NCI-H446 (cell line): Measurements from ENCODE around the gene GOLGA8O.
"Not testable (repeated sequence)": the region's sequence is repeated elsewhere in the genome, so short reads cannot be mapped to it uniquely, and the experiment has no call there.

ENCODE experiments used
- DNase-seq, 2 experiments: peaks; one replicate each; lab custom pipeline; 2025; lab: John Stamatoyannopoulos, UW

Gene GOLGA8O, protein sequence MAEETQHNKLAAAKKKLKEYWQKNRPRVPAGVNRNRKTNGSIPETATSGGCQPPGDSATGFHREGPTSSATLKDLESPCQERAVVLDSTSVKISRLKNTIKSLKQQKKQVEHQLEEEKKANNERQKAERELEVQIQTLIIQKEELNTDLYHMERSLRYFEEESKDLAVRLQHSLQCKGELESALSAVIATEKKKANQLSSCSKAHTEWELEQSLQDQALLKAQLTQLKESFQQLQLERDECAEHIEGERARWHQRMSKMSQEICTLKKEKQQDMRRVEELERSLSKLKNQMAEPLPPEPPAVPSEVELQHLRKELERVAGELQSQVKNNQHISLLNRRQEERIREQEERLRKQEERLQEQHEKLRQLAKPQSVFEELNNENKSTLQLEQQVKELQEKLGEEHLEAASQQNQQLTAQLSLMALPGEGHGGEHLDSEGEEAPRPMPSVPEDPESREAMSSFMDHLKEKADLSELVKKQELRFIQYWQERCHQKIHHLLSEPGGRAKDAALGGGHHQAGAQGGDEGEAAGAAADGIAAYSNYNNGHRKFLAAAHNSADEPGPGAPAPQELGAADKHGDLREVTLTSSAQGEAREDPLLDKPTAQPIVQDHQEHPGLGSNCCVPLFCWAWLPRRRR

DNA sequence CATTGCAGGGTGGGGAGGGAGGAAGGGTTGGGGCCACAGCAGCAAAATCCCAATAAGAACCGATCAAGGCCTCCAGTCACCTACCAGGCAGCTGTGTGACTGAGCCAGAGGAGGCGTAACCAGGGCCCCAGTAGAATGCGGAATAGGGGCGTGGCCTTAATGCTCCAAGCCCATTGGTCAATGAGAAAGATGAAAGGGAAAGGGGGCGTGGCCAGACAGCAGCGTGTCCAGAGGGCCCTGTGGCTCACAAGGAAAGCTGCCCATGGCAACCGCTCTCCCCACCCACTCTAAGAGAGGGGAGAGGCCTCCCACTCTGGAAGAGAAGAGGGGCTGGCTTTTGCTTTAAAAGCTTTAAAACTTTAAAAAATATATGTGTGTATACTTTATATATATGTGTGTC lies at the start of gene GOLGA8O:
GOLGA8O (minus strand) TSS at position 101 of the 400 bp plus-strand sequence; CDS start at position 3, 98 bp downstream.
- not testable (repeated sequence) for DNase-seq

DNA sequence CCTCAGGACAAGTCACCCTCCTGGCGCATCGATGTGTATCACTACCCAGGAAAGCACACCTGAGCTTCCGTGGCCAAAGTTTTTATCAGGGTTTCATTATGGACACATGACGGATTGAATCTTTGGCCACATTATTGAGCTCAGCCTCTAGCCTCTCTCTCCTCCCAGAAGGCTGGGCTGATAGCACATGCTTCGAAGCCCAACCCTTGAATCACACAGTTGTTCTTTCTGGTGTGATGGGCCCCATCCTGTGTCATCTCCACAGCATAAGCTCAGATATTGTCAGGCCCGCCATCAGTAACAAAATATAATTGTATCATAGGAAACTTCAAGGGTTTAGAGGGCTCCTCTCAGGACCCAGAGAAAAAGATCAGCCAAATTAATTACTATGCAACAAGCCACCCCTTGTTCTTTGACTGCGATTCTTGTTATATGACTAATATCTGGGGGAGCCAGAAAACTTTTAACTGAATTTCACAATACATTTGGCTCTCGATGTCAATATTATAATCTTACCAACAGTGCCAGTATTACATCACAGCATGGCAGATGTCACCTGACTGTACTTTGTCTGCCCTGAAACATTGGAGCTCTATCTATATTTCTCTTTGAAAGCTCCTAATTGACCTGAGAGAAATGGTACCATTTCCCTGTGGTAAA lies 48.8 kb upstream of the GOLGA8O start:
- not testable (repeated sequence) for DNase-seq

DNA sequence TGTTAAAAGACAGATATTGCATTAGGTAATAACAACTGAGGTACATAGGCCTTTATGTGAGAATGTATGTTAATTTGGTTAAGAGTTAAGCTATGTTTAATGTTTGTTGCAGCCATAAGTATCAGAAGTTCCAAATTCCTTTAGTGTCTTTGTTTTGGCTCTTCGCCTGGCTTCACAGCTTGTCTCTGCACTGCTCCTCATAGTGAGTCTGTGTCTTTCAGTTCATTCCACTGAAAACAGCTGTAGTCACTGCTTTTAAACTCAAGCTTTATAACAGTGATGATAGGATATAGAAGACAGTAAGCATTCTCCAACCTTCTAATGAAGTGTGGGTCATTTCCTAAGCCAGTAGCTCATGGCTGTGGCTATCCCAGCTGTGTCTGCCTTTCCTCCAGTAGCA lies 47.5 kb upstream of the GOLGA8O start:
- not testable (repeated sequence) for DNase-seq

DNA sequence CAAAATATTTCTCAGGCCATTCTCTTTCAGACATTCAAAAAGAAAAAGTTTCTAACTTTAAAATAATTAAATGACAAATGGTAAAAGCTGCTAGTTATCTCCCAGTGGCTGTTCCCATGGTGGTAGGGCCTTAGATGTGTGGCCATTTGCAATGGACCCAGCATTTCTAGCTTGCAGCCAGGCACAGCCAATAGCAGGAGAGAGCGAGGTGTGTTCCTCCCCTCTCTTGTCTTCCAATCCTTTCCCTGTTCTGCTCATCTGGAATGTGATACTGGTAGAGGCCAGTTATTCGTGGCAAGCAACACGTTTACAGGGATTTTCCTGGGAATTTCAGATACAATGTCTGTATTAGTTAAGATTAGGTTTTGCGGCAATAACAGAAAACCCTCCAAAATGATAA lies 37.3 kb upstream of the GOLGA8O start:
- not testable (repeated sequence) for DNase-seq

DNA sequence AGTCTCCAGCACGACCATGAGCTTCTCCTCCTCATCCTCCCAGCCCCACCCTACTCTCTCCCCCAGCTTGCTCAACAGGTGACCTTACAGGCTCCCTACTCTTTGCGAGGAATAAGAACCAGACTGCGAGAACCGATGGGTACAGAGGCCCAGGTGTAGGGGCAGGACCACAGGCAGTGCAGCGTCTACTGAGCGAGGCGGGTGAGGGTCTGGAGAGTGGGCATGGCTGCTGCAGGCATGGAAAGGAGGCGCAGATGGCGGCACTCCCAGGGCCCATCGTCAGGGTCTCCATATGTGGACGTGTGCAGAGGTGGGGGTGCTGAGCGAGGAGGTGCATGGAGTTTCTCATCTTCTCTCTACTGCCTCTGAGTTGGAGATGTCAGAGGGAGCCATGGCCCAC lies 31.0 kb upstream of the GOLGA8O start:
- DNase-seq: not testable (repeated sequence)

DNA sequence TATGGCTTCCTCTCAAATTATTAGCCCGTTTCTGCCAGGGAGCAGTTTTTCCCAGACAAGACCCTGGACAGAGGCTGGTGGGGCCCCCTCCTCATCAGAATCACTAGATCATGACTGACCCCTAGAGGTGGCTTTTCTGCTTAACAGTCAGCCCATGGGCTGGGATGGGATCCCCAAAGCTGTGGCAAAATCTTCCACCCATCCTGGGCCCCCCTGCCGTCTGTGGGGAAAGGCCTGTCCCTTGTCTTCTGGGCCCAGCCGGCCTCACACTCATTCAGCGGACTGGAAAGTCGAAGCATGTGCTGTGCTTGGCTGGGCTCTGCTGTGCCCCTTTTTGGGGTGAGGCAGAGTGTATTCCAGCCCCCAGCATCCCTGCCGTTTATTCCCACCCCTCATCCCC lies 27.9 kb upstream of the GOLGA8O start:
- not testable (repeated sequence) for DNase-seq

DNA sequence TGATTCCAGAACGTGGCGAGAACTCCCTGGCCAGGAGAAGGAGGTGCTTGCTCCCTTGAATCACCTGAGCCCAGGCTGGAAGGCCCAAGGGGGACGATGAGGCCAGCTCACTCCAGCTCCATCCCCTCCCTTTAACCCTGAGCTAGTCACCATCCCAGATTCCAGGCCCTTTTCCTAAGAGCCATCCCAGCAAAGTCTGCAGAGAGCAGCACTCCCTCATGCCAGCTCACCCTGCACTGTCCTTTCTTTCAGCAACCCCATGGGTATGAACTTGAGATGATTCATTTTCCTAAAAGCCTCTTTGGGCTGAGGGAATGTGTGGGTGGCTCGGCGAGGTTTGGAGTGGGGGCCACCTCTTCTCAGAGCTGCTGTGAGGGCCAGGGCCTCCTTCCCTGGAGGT lies 26.2 kb upstream of the GOLGA8O start:
- DNase-seq: not testable (repeated sequence)

DNA sequence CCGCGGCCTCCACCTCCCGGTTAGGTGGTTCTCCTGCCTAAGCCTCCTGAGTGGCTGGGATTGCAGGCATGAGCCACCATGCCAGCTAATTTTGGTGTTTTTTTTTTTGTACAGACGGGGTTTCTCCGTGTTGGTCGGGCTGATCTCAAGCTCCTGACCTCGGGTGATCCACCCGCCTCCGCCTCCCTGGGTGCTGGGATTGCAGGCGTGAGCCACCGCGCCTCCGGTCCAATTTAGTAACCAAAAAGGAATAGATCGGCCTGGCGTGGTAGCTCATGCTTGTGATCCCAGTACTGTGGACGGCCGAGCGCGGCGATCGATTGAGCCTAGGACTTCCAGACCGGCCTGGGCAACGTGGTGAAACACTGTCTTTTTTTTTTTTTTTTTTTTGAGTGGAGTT lies 12.6 kb upstream of the GOLGA8O start:
- not testable (repeated sequence) for DNase-seq

DNA sequence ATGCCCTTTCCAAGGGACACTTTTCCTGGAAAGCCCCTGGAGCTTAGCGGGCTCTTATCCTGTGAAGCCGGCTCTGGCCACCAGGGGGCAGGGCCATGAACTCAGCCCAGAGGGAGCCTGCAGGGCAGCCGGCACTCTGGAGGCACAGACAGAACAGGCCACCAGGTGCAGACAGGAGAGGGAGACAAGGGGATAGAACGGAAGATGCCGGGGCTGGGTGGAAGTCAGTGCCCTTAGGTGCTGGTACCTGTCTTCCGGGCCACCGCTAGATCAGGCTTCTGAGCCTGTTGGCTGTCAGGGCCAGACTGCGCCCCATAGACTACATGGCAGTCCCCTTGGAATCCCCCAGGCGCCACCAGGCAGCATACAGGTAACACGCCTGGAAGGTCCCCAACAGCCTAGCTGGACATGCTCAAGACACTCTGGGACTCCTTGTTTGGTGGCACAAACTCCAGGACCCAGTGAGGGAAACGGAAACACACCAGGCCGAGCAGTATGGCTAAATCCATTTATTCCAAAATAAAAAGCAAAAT lies 14.9 kb downstream of the GOLGA8O start:
- DNase-seq: not testable (repeated sequence)

DNA sequence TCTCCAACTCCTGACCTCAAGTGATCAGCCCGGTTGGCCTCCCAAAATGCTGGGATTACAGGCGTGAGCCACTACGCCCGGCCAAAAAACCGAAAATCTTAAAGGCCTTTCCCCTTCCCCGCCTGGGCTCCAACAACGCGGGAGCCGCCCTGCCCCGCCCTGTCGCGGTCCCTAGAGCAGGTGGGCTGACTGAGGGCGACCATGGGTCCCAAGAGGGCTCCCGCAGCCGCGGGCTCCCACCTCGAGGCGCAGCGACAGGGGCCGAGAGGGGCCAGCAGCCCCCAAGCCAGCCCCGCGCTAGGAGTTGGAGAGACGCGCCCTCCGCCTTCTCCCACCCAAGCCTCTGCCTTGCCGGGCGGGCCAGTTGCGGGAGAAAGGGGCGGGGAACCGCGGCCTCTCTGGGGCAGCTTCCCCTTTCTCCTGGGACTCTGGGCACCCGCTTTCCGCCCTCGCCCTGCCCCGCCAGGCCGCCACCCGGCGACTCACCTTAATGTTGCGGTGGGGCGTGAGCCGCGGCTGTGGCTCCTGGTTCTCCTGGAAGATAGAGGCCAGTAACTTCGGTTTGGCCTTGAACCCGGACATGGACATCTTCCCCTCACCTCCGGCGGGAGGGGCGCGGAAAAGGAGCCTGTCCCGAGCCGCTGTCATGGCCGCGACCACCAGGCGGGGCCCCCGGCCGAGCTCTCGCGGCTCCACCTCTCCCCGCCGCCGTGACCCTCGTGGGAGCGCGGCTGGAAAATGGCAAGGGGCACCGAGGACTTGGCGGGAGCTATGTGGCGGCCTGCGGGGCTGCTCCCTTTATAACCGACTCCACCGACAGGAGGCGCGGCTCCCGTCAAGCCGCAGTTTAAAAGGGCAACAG lies 21.1 kb downstream of the GOLGA8O start:
- not testable (repeated sequence) for DNase-seq

DNA sequence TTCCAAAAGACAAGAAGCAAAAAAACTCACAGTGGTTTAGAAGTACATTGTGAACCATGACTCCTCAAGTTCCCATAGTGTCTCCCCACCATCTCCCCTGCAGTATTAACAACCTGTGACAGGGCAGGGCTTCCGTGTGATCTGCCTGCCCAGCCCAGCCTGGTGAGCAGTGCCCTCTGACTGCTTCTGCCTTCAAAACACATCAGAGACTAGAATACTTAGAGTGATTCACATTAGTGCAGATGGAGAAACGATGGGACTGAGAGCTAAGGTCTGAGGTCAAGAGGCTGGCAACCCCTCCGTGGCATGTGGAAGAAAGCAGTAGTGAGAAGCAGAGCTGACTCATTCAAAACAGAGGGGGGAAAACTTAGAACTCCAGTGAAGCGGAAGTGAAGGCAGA lies 27.8 kb downstream of the GOLGA8O start:
- not testable (repeated sequence) for DNase-seq

DNA sequence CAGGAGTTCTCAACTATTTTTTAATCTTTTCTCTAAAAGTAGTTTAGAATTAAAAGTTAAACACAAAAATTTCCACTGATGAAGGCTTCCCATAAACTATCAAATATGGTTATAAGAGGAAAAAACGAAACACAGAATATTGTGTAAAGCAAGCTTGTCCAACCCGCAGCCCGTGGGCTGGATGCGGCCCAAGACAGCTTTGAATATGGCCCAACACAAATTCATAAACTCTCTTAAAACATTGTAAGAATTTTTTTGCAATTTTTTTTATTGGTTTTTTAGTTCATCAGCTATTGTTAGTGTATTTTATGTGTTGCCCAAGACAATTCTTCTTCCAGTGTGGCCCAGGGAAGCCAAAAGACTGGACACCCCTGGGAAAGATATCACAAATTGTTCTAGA lies 28.9 kb downstream of the GOLGA8O start:
- not testable (repeated sequence) for DNase-seq

DNA sequence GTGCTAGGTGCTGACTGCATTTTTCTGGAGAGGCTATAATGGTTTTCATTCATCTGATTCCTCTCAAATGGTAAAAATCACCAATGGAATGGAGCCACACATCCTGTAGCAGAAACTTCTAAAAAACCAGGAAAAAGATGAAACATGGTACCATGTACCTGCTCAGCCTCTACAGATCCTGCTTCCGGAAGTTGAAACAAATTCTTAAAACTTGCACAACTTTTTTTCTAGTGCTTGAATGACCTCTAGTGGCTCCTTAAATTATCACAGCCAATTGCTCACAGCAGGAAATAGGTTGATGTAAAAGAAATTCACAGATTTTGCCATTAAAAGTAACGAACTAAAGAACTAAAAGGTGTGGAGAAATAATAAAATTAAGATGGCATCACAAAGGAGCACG lies 47.5 kb downstream of the GOLGA8O start:
- DNase-seq: not testable (repeated sequence)

DNA sequence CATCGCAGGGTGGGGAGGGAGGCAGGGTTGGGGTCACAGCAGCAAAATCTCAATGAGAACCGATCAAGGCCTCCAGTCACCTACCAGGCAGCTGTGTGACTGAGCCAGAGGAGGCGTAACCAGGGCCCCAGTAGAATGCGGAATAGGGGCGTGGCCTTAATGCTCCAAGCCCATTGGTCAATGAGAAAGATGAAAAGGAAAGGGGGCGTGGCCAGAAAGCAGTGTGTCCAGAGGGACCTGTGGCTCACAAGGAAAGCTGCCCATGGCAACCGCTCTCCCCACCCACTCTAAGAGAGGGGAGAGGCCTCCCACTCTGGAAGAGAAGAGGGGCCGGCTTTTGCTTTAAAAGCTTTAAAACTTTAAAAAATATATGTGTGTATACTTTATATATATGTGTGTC lies 52.2 kb downstream of the GOLGA8O start, which contains the start of gene GOLGA8K:
GOLGA8K (minus strand) TSS at position 101 of the 400 bp plus-strand sequence; CDS start at position 3, 98 bp downstream.
- not testable (repeated sequence) for DNase-seq

DNA sequence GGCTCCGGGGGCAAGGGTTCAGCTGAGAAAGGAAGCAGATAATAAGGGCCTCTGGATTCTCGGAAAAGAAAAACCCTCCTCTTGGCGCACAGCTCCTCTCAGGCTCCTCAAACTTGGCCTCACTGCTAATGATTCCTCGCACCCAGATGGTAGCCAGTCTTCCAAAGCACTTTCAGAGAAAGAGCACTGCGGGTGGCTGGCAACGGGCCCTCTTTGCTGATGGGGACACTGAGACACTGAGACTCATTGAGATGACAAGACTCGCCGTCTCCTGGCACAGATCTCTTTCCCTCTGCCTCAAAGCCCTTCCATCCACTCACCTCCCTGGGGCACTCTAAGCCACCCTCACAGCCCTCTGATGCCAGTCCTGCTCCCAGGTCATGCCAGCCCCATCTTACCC lies 58.9 kb downstream of the GOLGA8O start:
- DNase-seq: not testable (repeated sequence)
